ENCODE measurements around the gene ABHD2. TPM values are rescaled to one million over a fixed set of nuclear protein-coding genes. Genes with fewer than 3 reads are reported as not detected.

Gene ABHD2
- total and polyA plus RNA-seq, 9 donors: 17.0 to 107 (median 89.5) TPM

DNA sequence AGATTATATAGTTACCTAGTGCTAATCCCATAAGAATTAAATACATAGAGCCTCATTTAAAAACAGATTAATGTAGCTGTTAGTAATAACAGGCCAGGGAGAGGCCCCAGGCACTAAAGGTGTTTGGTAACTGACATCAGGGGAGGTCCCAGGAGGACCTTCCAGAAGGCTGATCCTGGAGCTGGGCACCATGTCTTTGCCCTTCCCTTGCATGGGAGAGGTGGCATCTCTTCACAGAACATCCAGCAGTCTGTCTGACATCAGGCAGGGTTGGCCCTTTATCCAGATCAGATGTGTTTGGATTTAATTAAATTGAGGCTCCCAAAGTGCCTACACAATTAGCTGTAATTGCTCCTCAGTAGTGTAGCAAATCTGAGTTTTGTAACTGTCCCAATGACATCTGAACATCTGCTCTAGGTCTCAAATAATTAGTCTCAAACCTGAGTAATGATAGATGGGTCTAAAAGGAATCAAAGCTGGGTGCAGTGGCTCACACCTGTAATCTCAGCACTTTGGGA is 80.1 kb downstream of the ABHD2 start:
- TF ChIP-seq POLR2A (IDR thresholded peaks at IDR 0.05) (no peak), EP300 (IDR thresholded peaks at IDR 0.05) (no peak)
- TF ChIP-seq, protein P1, sequence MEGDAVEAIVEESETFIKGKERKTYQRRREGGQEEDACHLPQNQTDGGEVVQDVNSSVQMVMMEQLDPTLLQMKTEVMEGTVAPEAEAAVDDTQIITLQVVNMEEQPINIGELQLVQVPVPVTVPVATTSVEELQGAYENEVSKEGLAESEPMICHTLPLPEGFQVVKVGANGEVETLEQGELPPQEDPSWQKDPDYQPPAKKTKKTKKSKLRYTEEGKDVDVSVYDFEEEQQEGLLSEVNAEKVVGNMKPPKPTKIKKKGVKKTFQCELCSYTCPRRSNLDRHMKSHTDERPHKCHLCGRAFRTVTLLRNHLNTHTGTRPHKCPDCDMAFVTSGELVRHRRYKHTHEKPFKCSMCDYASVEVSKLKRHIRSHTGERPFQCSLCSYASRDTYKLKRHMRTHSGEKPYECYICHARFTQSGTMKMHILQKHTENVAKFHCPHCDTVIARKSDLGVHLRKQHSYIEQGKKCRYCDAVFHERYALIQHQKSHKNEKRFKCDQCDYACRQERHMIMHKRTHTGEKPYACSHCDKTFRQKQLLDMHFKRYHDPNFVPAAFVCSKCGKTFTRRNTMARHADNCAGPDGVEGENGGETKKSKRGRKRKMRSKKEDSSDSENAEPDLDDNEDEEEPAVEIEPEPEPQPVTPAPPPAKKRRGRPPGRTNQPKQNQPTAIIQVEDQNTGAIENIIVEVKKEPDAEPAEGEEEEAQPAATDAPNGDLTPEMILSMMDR (IDR thresholded peaks at IDR 0.05): no peak
- intact Hi-C loops (cut with DNase I): no loop called here
- no peaks in the 10 kb centered on the region for H3K27me3 ChIP-seq
- H3K9me3 ChIP-seq: no peaks in the 10 kb centered on the region
- no peak for DNase-seq
- H3K4me3 ChIP-seq: no peak overlapping the region
- no peaks in the 10 kb centered on the region for H3K36me3 ChIP-seq
- no peak overlapping the region for H3K27ac ChIP-seq
- peaks cover 5% of the 10 kb centered on the region for H3K4me1 ChIP-seq (ENCODE audit: insufficient read depth)

DNA sequence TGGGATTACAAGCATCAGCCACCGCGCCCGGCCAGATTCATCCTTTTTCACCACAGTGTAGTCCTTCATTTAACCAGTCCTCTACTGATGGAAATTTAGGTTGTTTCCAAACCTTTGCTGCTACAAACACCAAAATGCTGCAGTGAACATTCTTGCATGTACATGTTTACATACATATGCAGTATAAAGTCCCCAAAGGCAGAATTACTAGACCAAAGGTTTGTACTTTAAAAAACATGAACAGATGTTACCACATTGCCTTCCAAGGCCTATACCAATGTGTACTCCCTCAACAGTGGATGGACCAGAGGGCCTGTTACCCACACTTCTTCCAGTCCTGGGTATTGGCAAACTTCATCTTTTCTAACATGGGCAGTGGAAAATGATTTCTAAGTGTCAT is 82.1 kb downstream of the ABHD2 start:
- Histone ChIP-seq H3K27ac (no peak overlapping the region), H3K4me1 (ENCODE audit: insufficient read depth) (peaks cover 2% of the 10 kb centered on the region), H3K4me3 (no peak overlapping the region), H3K36me3 (no peaks in the 10 kb centered on the region), H3K9me3 (no peaks in the 10 kb centered on the region), H3K27me3 (no peaks in the 10 kb centered on the region)
- no peak for TF ChIP-seq EP300 (IDR thresholded peaks at IDR 0.05)
- TF ChIP-seq, protein P1 (IDR thresholded peaks at IDR 0.05): no peak
- TF ChIP-seq POLR2A (IDR thresholded peaks at IDR 0.05): no peak
- DNase-seq: no peak
- 96 to 100% (median 98%) methylated on average over 3 of the region's 3 CpGs for WGBS, 3 donors
- intact Hi-C loops (cut with DNase I): loop anchor here in 2 of 4 donors (10.0 kb wide), 2 partner anchors 66 to 266 kb away; no protein-coding TSS in a partner anchor

DNA sequence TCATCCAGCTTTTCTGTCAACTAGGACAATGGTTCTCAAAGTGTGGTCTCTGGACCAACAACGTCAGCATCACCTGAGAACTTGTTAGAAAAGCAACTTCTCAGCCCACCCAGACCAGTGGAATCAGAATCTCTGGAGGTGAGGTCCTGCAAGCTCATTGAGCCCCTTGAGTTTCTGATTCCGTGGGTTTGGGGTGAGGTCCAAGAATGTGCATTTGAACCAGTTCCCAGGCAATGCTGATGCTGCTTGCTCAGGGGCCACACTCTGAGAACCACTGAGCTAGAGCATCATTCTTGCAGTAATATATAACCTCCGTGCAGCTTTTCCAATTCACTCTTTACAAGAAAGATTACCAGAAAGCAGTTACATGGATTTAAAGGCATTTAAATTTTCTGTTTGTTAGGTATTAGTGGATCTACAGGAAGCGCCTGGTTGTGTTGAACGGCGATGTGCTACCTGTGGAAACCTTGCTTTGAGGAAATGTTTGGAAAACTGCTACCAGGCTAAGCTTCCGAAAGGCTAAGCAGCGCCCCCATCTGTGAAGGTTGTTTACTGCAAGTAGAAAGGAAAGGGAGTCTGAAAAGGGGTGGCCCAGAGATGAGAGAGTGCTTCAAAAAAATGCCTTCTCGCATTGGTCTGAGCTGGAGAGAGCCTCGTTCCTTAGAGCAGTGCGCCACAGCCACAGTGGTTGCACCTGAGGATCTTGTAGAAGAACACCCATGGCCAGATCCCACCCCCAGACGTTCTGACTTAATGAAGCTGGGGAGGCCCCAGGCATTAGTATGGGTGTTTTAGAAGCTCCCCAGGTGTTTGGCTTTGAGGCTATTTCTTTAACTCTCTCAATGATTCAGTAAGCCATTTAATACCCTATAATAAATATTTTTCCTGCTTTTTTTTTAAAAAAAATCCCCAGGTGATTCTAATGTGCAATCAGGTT is 83.1 kb downstream of the ABHD2 start:
- no peak overlapping the region for H3K4me3 ChIP-seq
- H3K27me3 ChIP-seq: no peaks in the 10 kb centered on the region
- no peaks in the 10 kb centered on the region for H3K36me3 ChIP-seq
- WGBS, 3 donors: 68 to 73% (median 72%) methylated on average over 12 of the region's 12 CpGs
- TF ChIP-seq POLR2A (IDR thresholded peaks at IDR 0.05) (no peak), EP300 (IDR thresholded peaks at IDR 0.05) (no peak)
- TF ChIP-seq, protein P1 (IDR thresholded peaks at IDR 0.05): no peak
- no peaks in the 10 kb centered on the region for H3K9me3 ChIP-seq
- H3K4me1 ChIP-seq (ENCODE audit: insufficient read depth): no peaks in the 10 kb centered on the region
- DNase-seq: peak in 1 of 5 donors; percentile 32
- no peak overlapping the region for H3K27ac ChIP-seq
- intact Hi-C loops (cut with DNase I): loop anchor here in 2 of 4 donors (10.0 kb wide), 2 partner anchors 67 to 267 kb away; no protein-coding TSS in a partner anchor

DNA sequence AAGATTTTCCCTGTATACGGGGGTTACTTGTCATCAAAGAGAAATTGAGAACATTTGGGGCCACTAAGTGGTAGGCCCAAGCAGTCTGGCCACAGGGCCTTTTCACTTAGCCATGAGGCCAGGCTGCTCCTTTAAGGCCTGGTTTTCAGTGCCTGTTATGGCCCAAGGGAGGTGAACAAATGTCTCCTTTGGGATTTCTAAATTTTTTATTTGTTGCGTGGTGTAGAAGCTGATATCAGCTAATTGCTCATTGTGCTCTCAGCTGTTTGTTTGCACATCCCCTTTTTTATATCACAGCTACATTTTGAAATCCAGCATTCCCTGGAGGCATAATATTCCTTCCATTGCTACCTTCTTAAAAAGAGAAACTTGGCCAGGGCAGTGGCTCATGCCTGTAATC is 84.7 kb downstream of the ABHD2 start:
- Histone ChIP-seq H3K27me3 (no peaks in the 10 kb centered on the region), H3K27ac (no peak overlapping the region), H3K36me3 (no peaks in the 10 kb centered on the region), H3K4me1 (ENCODE audit: insufficient read depth) (no peaks in the 10 kb centered on the region), H3K4me3 (no peak overlapping the region), H3K9me3 (no peaks in the 10 kb centered on the region)
- intact Hi-C loops (cut with DNase I): loop anchor here in 2 of 4 donors (10.0 kb wide), 2 partner anchors 68 to 268 kb away; no protein-coding TSS in a partner anchor
- no peak for DNase-seq
- no peak for TF ChIP-seq EP300 (IDR thresholded peaks at IDR 0.05)
- TF ChIP-seq, protein P1 (IDR thresholded peaks at IDR 0.05): no peak
- no peak for TF ChIP-seq POLR2A (IDR thresholded peaks at IDR 0.05)
- 46 to 62% (median 59%) methylated on average over 2 of the region's 2 CpGs for WGBS, 3 donors

All from ovary (tissue), 9 donors.